Activated naive CD4-positive, alpha-beta T cell treated with anti-CD3 and anti-CD28 coated beads for 36 hours (primary cell): ENCODE measurements around the gene PACRG. TPM values are rescaled to one million over a fixed set of nuclear protein-coding genes. Genes with fewer than 3 reads are reported as not detected.

Source experiments
- CTCF ChIA-PET: fragments of 350-600 bp; sonication (Branson Sonifier 250); formaldehyde crosslinking; loops from one replicate; lab custom pipeline; 2021; ENCODE audit warnings: antibody characterized with exemption; lab: Charles Lee
- DNase-seq: peaks from one replicate; pipeline ENCODE4 v3.0.0-alpha.2; 2020
- H3K27ac Mint-ChIP-seq: one replicate; pipeline ENCODE4 v1.8.0; 2021; ENCODE audit warnings: mild to moderate bottlenecking, mixed read lengths
- H3K27me3 Mint-ChIP-seq: one replicate; pipeline ENCODE4 v1.8.0; 2021; ENCODE audit warnings: low read depth, mixed read lengths
- H3K36me3 Mint-ChIP-seq: one replicate; pipeline ENCODE4 v1.8.0; 2021; ENCODE audit warnings: low read depth, mixed read lengths
- H3K4me1 Mint-ChIP-seq: one replicate; pipeline ENCODE4 v1.8.0; 2021; ENCODE audit warnings: low read depth, mixed read lengths
- H3K4me3 Mint-ChIP-seq: one replicate; pipeline ENCODE4 v1.8.0; 2021; ENCODE audit warnings: mild to moderate bottlenecking, moderate library complexity, mixed read lengths
- H3K9me3 Mint-ChIP-seq: one replicate; pipeline ENCODE4 v1.8.0; 2021; ENCODE audit warnings: mixed read lengths
- intact Hi-C: fragments of 100-400 bp; cut with micrococcal nuclease; formaldehyde crosslinking; loops from one replicate; pipeline ENCODE4 v1.15.1; 2023
- total RNA-seq, 2 experiments: library from RNA; stranded (reverse); gene quantifications; one replicate each; pipeline ENCODE4 v1.2.3, GENCODE V29; 2021

Gene PACRG
- total RNA-seq, 2 experiments from 2014 or later: not detected

DNA sequence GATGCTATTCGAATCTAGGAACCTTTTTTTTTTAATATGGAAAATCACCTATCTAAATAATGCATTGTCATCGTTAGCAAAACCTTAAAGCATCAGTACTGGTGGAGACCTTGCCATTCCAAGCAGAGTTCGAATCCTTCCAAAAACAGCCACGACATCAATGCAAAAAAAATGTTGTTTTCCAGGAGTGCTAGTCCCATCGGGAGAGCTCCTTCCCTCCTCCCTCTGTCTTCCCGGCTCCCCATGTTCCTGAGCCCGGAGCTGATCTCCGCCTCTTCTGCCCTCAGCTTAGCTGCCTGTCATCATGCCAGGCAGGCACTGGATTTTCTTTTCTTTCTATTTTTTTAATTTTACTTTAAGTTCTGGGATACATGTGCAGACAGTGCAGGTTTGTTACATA is 533.1 kb downstream of the PACRG start:
- H3K4me1 Mint-ChIP-seq: peaks cover 7% of the 10 kb centered on the region
- no peaks in the 10 kb centered on the region for H3K9me3 Mint-ChIP-seq
- H3K4me3 Mint-ChIP-seq: peak overlapping the region; percentile 55
- no peak for DNase-seq
- intact Hi-C loops: no loop called here
- CTCF ChIA-PET: no interaction called here
- no peak overlapping the region for H3K27ac Mint-ChIP-seq
- H3K27me3 Mint-ChIP-seq: peaks cover 21% of the 10 kb centered on the region
- no peaks in the 10 kb centered on the region for H3K36me3 Mint-ChIP-seq

DNA sequence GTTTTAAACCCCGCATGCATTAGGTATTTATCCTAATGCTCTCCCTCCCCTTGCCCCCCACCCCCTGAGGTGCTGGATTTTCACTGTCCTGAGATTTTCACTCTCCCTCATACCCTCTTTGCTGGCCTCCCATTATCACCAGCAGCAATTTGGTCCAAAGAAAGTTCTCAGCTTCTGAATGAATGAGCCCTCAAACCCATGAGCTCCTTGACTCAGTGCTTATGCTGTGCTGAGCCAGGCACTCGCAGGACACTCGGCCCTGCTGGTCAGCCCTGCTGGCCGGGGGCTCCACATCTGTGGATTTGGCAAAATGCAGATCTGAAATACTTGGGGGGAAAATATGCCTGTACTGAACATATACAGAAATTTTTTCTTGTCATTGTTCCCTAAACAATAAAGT is 533.6 kb downstream of the PACRG start:
- no peaks in the 10 kb centered on the region for H3K36me3 Mint-ChIP-seq
- no peak overlapping the region for H3K4me3 Mint-ChIP-seq
- no peak overlapping the region for H3K27ac Mint-ChIP-seq
- H3K9me3 Mint-ChIP-seq: no peaks in the 10 kb centered on the region
- intact Hi-C loops: no loop called here
- peaks cover 21% of the 10 kb centered on the region for H3K27me3 Mint-ChIP-seq
- CTCF ChIA-PET: no interaction called here
- no peak for DNase-seq
- peaks cover 7% of the 10 kb centered on the region for H3K4me1 Mint-ChIP-seq

GRCh38 chr6:163262080-163262479 is 534.3 kb downstream of the PACRG start:
- Mint-ChIP-seq H3K9me3 (no peaks in the 10 kb centered on the region), H3K27me3 (peaks cover 25% of the 10 kb centered on the region), H3K4me1 (peaks cover 7% of the 10 kb centered on the region), H3K4me3 (no peak overlapping the region), H3K27ac (no peak overlapping the region), H3K36me3 (no peaks in the 10 kb centered on the region)
- CTCF ChIA-PET: no interaction called here
- intact Hi-C loops: no loop called here
- DNase-seq: no peak

DNA sequence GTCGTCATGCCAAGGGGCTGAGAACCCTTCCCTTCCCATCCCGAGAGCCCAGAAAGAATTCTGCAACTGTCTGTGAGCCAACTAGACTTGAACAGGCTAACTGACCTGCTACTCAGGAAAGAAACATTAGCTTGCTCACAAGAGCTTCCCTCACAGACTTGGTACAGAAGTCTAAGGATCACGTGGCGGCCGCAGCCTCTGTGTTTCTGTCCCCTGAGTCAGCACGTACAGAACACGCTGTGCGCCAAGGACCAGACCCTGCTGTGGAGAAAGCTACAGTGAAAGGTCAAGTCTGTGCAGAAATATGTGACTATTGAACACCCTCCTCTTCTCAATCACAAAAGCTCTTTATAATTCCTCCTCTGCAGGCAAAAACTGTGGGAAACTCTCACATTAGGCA is 535.4 kb downstream of the PACRG start:
- DNase-seq: no peak
- CTCF ChIA-PET: interaction anchor here (0.7 kb wide), 1 partner anchor 25 kb away, joined by 5 read pairs; no protein-coding TSS in a partner anchor
- peaks cover 7% of the 10 kb centered on the region for H3K4me1 Mint-ChIP-seq

GRCh38 chr6:163263998-163264661 is 536.4 kb downstream of the PACRG start:
- H3K27ac Mint-ChIP-seq: no peak overlapping the region
- CTCF ChIA-PET: no interaction called here
- peaks cover 7% of the 10 kb centered on the region for H3K4me1 Mint-ChIP-seq
- DNase-seq: no peak
- H3K27me3 Mint-ChIP-seq: peaks cover 22% of the 10 kb centered on the region
- H3K9me3 Mint-ChIP-seq: no peaks in the 10 kb centered on the region
- no peaks in the 10 kb centered on the region for H3K36me3 Mint-ChIP-seq
- no peak overlapping the region for H3K4me3 Mint-ChIP-seq
- intact Hi-C loops: no loop called here

More for the DNA sequence above, 535.4 kb downstream of the PACRG start:
- no peak overlapping the region for H3K27ac Mint-ChIP-seq
- peaks cover 26% of the 10 kb centered on the region for H3K27me3 Mint-ChIP-seq
- no peaks in the 10 kb centered on the region for H3K9me3 Mint-ChIP-seq
- intact Hi-C loops: no loop called here
- H3K36me3 Mint-ChIP-seq: no peaks in the 10 kb centered on the region
- H3K4me3 Mint-ChIP-seq: no peak overlapping the region

DNA sequence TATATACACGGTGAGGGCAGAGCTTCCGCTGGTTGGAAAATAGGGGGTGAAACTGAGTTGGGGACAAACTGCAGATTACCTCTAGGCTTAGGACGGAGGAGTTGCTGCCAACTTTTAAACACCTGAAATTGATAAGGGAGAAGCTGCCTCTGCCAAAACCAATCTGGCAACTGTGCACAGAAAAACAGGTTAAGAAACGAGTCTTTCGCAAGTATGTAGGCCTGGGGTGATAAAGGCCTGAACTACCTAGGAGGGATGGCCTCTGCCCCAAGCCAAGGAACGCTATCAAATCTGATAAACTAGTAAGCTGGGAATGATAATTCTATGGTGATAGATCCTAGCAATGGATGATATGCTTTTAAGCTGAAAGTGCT is 536.9 kb downstream of the PACRG start:
- CTCF ChIA-PET: no interaction called here
- Mint-ChIP-seq H3K27me3 (peaks cover 18% of the 10 kb centered on the region), H3K4me3 (no peak overlapping the region), H3K4me1 (peaks cover 7% of the 10 kb centered on the region), H3K27ac (no peak overlapping the region), H3K9me3 (no peaks in the 10 kb centered on the region), H3K36me3 (no peaks in the 10 kb centered on the region)
- intact Hi-C loops: no loop called here
- DNase-seq: no peak

DNA sequence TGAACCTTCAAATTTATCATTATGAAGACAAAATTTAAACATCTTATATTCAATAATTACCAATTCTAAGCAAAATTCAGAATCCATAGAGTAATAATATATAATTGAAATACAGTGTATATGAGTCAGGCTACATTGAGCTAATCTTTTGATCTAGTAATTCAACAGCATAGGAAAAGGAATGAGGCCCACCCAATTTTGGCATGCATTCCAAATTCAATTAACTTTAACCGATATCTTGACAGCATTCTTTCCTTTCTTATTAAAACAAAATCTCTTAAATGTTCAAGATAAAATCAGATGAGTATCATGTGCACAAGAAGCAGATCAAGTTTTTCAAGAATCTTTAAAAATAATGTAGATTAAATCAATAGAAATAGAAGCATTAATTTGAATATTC is 553.9 kb downstream of the PACRG start:
- H3K4me1 Mint-ChIP-seq: no peaks in the 10 kb centered on the region
- DNase-seq: no peak
- intact Hi-C loops: no loop called here
- peaks cover 11% of the 10 kb centered on the region for H3K27me3 Mint-ChIP-seq
- H3K36me3 Mint-ChIP-seq: no peaks in the 10 kb centered on the region
- CTCF ChIA-PET: no interaction called here
- H3K9me3 Mint-ChIP-seq: no peaks in the 10 kb centered on the region
- no peak overlapping the region for H3K27ac Mint-ChIP-seq
- no peak overlapping the region for H3K4me3 Mint-ChIP-seq

DNA sequence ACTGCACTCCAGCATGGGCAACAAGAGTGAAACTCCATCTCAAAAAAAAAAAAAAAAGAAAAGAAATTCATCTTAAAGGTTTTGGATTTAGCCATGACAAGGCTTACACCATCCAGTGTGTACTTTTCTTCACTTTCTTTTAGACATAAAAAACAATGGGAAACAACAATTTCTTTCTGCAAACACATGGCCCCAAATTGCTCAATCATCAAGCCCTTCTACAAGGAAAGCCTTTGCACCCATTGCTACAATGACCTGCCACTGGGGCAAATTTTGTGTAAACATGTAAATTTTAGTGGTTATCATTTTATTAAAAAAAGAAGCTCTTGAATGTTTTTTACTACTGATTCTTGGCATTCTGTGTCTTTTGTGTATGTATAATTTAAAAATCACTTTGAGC is 554.9 kb downstream of the PACRG start:
- intact Hi-C loops: no loop called here
- Mint-ChIP-seq H3K4me3 (no peak overlapping the region), H3K36me3 (no peaks in the 10 kb centered on the region), H3K27me3 (peaks cover 11% of the 10 kb centered on the region), H3K4me1 (no peaks in the 10 kb centered on the region), H3K27ac (no peak overlapping the region), H3K9me3 (no peaks in the 10 kb centered on the region)
- no peak for DNase-seq
- CTCF ChIA-PET: no interaction called here

DNA sequence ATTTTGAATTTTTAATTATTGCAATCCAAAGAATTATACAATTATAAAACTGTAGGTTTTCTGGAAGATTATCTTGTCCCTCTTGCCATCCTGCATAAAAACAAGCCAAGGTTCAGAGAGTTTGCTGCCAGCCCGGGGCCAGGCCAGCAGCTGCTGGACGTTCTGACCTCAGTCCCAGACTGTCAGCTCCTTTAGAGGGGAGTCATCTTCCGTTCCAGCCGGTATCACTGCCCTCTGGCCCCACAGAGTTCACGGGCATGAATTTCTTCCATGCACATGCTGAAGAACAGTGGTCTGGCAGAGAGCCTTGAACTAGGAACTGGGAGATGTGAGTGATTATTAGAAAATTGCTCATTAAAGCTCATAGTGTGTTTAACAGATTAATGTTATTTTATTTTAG is 556.4 kb downstream of the PACRG start:
- H3K4me1 Mint-ChIP-seq: no peaks in the 10 kb centered on the region
- DNase-seq: no peak
- H3K27ac Mint-ChIP-seq: no peak overlapping the region
- peaks cover 11% of the 10 kb centered on the region for H3K27me3 Mint-ChIP-seq
- H3K4me3 Mint-ChIP-seq: no peak overlapping the region
- intact Hi-C loops: no loop called here
- H3K9me3 Mint-ChIP-seq: no peaks in the 10 kb centered on the region
- CTCF ChIA-PET: no interaction called here
- no peaks in the 10 kb centered on the region for H3K36me3 Mint-ChIP-seq

DNA sequence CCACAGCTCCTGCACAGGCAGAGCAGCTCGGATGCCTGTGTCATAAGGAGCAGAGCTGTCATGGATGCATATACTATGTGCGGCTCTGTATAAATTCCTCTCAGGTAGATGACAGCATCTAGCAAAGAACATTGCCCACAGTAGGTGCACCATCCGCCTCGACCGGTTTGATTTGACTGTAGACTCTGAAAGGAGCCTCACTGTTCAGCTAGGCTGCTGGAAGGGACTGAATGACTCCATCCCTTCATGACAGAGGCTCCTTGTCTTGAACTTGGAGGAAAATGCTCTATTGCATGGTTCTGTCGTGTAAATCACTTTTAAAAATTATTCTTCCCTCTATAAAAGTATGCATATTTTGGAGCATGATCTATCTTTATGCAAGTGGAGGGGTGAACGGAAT is 557.9 kb downstream of the PACRG start:
- H3K36me3 Mint-ChIP-seq: no peaks in the 10 kb centered on the region
- H3K9me3 Mint-ChIP-seq: no peaks in the 10 kb centered on the region
- no peak overlapping the region for H3K4me3 Mint-ChIP-seq
- no peaks in the 10 kb centered on the region for H3K4me1 Mint-ChIP-seq
- intact Hi-C loops: no loop called here
- H3K27me3 Mint-ChIP-seq: peaks cover 4% of the 10 kb centered on the region
- no peak overlapping the region for H3K27ac Mint-ChIP-seq
- DNase-seq: no peak
- CTCF ChIA-PET: no interaction called here

- Mint-ChIP-seq H3K4me3 (no peak overlapping the region), H3K27ac (no peak overlapping the region), H3K4me1 (no peaks in the 10 kb centered on the region), H3K9me3 (no peaks in the 10 kb centered on the region), H3K27me3 (peaks cover 3% of the 10 kb centered on the region), H3K36me3 (no peaks in the 10 kb centered on the region)
- CTCF ChIA-PET: no interaction called here
- intact Hi-C loops: no loop called here
- no peak for DNase-seq
These were observed 559.9 kb downstream of the PACRG start for GRCh38 chr6:163287626-163288025.

DNA sequence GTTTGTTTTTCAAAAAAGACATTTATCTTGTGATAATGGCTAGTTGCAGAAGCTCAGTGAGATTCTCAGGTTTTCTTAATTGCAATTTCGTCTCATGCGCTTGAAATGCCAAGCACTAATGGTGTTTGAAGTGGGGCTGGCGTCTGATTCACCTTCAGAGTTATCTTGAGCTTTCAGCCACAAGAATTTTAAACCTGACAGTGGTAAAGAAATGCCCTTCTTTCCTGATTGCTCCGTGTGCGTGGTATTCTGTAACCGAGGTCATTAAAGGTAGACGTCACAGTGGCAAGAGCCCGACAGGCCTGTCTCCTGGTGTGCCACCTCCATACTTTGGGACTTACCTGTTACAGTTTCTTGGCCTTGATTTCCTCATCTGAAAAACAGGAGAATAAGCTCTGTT is 560.3 kb downstream of the PACRG start:
- H3K27ac Mint-ChIP-seq: no peak overlapping the region
- peaks cover 3% of the 10 kb centered on the region for H3K27me3 Mint-ChIP-seq
- no peak for DNase-seq
- H3K4me1 Mint-ChIP-seq: no peaks in the 10 kb centered on the region
- no peaks in the 10 kb centered on the region for H3K36me3 Mint-ChIP-seq
- intact Hi-C loops: no loop called here
- CTCF ChIA-PET: interaction anchor here (0.6 kb wide), 1 partner anchor 25 kb away, joined by 5 read pairs; no protein-coding TSS in a partner anchor
- H3K9me3 Mint-ChIP-seq: no peaks in the 10 kb centered on the region
- no peak overlapping the region for H3K4me3 Mint-ChIP-seq

DNA sequence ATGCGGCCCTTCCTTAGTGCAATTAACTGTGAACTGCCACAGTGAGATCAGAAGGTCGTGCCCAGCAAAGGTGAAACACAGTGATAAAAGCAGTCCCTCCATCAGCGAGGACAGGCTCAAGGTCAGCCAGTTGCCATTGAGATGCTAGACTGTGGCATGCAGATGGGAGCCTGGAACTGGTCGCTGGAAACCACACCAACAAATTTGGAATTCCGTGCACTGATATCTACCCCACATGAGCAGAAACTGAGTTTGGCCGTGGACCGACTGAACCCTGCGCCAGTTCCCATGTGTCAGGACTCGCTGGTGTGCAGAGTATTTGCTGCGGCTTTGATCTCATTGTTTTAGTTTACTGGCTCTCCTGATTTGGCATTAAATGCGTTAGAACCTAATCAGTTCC is 561.1 kb downstream of the PACRG start:
- Mint-ChIP-seq H3K4me1 (no peaks in the 10 kb centered on the region), H3K9me3 (no peaks in the 10 kb centered on the region), H3K27ac (no peak overlapping the region), H3K36me3 (no peaks in the 10 kb centered on the region), H3K4me3 (no peak overlapping the region), H3K27me3 (peaks cover 3% of the 10 kb centered on the region)
- no peak for DNase-seq
- intact Hi-C loops: no loop called here
- CTCF ChIA-PET: interaction anchor here (0.6 kb wide), 2 partner anchors 26 to 62 kb away, joined by 4 to 5 read pairs; no protein-coding TSS in a partner anchor
